HL-60 (cell line): ENCODE measurements around the gene CRYBA2.

Experiments
- CTCF ChIP-seq: IDR thresholded peaks from one replicate; pipeline ENCODE4 v1.5.1; 2011; ENCODE audit warnings: low read length, control low read depth, inconsistent platforms; ENCODE audit not compliant: insufficient read depth
- GABPA ChIP-seq: IDR thresholded peaks from 2 replicates; pipeline ENCODE4 v1.6.1; 2012; ENCODE audit warnings: low read depth
- POLR2AphosphoS5 ChIP-seq: IDR thresholded peaks from 2 replicates; pipeline ENCODE4 v1.6.1; 2012; ENCODE audit warnings: low read depth
- REST ChIP-seq: IDR thresholded peaks from 2 replicates; pipeline ENCODE4 v1.6.1; 2012; ENCODE audit warnings: low read depth; ENCODE audit not compliant: insufficient replicate concordance
- SPI1 ChIP-seq: IDR thresholded peaks from 2 replicates; pipeline ENCODE4 v1.6.1; 2012; ENCODE audit warnings: low read depth, mild to moderate bottlenecking, borderline replicate concordance

- TF ChIP-seq CTCF (no peak), POLR2AphosphoS5 (no peak), REST (no peak), GABPA (no peak), SPI1 (no peak)
Observed at GRCh38 chr2:218992196-218992595, 1.0 kb downstream of the CRYBA2 start.
